ENCODE results near the gene ARHGDIA. TPM values are rescaled to one million over a fixed set of nuclear protein-coding genes. Genes with fewer than 3 reads are reported as not detected.
"Not testable (repeated sequence)": the region's sequence is repeated elsewhere in the genome, so short reads cannot be mapped to it uniquely, and the experiment has no call there.

The ARHGDIA gene
- total RNA-seq, 4 donors from 2014 or later: 190 to 484 (median 237) TPM

DNA sequence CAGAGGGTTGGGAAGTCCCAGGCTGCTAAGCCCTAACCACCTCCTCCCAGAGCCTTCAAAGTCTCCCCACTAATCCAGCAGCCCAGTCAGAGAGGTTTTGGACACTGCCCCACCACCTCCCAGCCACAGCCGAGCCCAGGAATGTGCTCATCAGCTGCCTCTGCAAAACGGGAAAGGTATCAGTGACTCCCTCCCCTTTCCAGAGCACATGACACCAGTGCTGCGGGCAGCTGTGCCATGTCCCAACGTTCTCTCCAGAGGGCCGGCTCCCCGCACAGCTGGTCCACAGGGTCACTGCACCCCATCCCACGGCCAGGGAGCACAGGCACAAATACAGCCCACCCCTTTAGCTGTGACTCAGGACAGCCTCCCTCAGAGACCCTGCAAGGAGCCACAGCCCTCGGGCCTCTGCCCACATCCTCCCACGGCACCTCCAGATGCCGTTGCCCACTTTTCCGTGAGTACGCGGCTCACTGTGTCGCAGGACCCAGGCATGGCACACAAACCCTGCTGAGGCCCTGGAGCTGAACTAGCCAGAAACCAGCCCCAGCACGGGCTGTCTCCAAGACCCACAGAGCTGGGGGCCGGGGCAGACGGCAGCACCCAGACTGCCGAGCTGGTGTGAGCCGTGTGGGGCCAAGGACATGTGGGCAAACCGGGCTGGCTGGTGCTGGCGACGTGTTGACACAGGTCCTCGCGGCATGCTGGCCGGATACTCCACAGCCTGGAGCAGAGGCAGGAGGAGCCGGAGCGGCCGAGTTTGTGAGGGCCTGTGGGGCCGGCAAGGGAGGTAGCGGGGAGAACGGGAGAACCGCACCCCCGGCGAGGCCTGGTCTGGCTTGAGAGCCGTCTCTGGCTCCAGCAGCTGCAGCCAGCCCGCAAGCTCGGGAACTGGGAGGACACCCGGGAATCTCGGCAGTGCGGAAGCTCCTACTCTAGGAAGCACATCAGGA lies 30.0 kb downstream of the ARHGDIA start:
- H3K4me1 ChIP-seq: peaks cover 0 to 10% (median 0%) of the 10 kb centered on the region in 4 donors
- no peak overlapping the region for H3K4me3 ChIP-seq
- no peak for DNase-seq (ENCODE audit: low spot score in 2 of 2)
- H3K27ac ChIP-seq: peak overlapping the region in 1 of 4 donors; percentile 36
- no peaks in the 10 kb centered on the region for H3K27me3 ChIP-seq
- peaks cover 5 to 53% (median 28%) of the 10 kb centered on the region in 3 donors for H3K36me3 ChIP-seq
- 72 to 73% methylated on average over 26 to 28 of the region's 40 CpGs for WGBS, 2 donors
- TF ChIP-seq POLR2A (IDR thresholded peaks at IDR 0.05) (no peak), EP300 (IDR thresholded peaks at IDR 0.05) (no peak)
- TF ChIP-seq, protein P1, sequence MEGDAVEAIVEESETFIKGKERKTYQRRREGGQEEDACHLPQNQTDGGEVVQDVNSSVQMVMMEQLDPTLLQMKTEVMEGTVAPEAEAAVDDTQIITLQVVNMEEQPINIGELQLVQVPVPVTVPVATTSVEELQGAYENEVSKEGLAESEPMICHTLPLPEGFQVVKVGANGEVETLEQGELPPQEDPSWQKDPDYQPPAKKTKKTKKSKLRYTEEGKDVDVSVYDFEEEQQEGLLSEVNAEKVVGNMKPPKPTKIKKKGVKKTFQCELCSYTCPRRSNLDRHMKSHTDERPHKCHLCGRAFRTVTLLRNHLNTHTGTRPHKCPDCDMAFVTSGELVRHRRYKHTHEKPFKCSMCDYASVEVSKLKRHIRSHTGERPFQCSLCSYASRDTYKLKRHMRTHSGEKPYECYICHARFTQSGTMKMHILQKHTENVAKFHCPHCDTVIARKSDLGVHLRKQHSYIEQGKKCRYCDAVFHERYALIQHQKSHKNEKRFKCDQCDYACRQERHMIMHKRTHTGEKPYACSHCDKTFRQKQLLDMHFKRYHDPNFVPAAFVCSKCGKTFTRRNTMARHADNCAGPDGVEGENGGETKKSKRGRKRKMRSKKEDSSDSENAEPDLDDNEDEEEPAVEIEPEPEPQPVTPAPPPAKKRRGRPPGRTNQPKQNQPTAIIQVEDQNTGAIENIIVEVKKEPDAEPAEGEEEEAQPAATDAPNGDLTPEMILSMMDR (IDR thresholded peaks at IDR 0.05): no peak
- no peaks in the 10 kb centered on the region for H3K9me3 ChIP-seq

DNA sequence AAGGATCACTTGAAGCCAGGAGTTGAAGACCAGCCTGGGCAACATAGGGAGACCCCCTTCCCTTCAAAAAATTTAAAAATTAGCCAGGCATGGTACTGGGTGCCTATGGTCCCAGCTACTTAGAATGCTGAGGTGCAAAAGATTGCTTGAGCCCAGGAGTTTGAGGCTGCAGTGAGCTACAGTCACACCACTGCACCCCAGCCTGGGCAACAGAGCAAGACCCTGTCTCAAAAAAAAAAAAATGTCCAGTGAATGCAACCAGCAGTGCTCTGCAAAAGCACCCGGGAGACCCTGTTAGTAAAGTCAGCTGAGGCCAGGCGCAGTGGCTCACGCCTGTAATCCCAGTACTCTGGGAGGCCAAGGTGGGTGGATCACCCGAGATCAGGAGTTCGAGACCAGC lies 31.1 kb downstream of the ARHGDIA start:
- H3K4me3 ChIP-seq, H3K9me3 ChIP-seq: not testable (repeated sequence)

DNA sequence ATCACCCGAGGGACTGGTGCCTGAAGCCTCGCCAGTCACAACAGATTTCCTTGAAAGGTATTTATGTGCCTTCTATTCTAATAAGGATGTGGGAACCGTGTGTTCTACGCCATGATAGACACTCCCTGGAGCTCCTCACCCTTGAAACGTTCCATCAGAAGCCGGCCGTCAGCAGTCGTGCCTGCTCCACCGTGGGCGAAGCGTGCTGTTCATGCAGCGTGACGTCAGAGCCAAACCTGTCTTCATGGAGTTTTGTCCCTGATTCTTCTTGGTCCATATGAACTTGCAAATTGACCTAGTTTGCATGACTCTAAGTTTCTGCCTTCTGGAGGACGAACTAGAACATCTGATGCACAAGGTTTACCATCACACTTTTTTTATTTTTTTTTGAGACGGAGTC lies 31.8 kb downstream of the ARHGDIA start:
- 78 to 81% methylated on average over 15 of the region's 15 CpGs for WGBS, 2 donors
- H3K27ac ChIP-seq: no peak overlapping the region

More for the DNA sequence above, 31.1 kb downstream of the ARHGDIA start:
- H3K36me3 ChIP-seq: peaks cover 2 to 43% (median 19%) of the 10 kb centered on the region in 3 donors
- 90 to 91% methylated on average over 5 of the region's 5 CpGs for WGBS, 2 donors
- H3K27me3 ChIP-seq; H3K4me1 ChIP-seq; H3K27ac ChIP-seq; DNase-seq (ENCODE audit: low spot score in 2 of 2): not testable (repeated sequence)

DNA sequence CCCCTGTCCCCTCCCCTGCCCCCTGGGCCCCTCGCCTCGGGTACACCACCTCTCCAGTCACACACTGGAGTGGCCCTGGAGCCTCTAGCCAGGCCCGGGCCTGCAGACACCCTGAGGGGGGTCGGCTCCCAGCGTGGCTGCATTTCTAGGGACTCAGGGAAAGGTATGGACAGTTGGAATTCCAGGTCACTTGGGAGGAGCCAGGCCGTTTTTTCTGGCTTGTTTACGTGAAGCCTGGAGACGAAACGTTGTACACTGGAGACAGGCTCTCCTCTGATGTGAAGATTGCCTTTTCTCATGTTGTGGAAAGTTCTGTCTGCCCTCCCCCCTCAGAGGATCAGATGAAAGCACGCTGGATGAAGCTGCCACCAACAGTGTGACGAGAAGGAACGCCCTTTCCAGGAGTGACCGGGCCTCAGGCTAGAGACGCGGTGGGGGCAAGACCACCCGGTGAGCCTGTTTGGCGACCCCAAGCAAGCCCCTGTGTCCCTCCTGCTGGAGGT lies 32.3 kb downstream of the ARHGDIA start:
- no peak for DNase-seq (ENCODE audit: low spot score in 2 of 2)
- H3K36me3 ChIP-seq: peaks cover 0 to 30% (median 10%) of the 10 kb centered on the region in 3 donors
- H3K27ac ChIP-seq: no peak overlapping the region
- TF ChIP-seq, protein P1 (IDR thresholded peaks at IDR 0.05): no peak
- TF ChIP-seq EP300 (IDR thresholded peaks at IDR 0.05) (no peak), POLR2A (IDR thresholded peaks at IDR 0.05) (no peak)
- WGBS, 2 donors: 51 to 52% methylated on average over 15 to 16 of the region's 17 CpGs
- H3K4me1 ChIP-seq: peaks cover 0 to 19% (median 4%) of the 10 kb centered on the region in 4 donors
- H3K27me3 ChIP-seq: no peaks in the 10 kb centered on the region
- no peaks in the 10 kb centered on the region for H3K9me3 ChIP-seq
- no peak overlapping the region for H3K4me3 ChIP-seq

More for the DNA sequence above, 31.8 kb downstream of the ARHGDIA start:
- no peaks in the 10 kb centered on the region for H3K9me3 ChIP-seq
- H3K27me3 ChIP-seq: no peaks in the 10 kb centered on the region
- TF ChIP-seq, protein P1 (IDR thresholded peaks at IDR 0.05): no peak
- TF ChIP-seq POLR2A (IDR thresholded peaks at IDR 0.05) (no peak), EP300 (IDR thresholded peaks at IDR 0.05) (no peak)
- H3K4me3 ChIP-seq: no peak overlapping the region
- H3K4me1 ChIP-seq: peaks cover 0 to 14% (median 0%) of the 10 kb centered on the region in 4 donors
- peaks cover 0 to 35% (median 13%) of the 10 kb centered on the region in 3 donors for H3K36me3 ChIP-seq
- DNase-seq (ENCODE audit: low spot score in 2 of 2): no peak

DNA sequence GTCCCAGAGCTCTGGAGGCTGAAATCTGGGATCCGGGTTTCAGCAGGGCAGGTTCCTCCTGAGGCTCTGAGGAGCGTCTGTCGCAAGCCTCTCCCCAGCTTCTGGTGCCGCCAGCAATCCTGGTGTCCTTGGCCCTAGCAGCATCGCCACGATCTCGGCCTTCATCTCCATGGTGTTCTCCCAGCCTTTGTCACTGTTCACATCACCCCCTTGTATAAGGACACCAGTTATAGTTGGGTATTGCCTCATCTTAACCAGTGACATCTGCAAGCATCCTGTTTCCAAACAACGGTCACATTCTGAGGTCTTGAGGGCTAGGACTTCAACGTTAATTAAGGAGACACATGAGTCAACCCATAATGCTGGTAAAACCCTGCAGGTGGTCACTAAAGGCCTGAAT lies 33.5 kb downstream of the ARHGDIA start:
- Histone ChIP-seq H3K27me3 (no peaks in the 10 kb centered on the region), H3K4me1 (peaks cover 0 to 16% (median 8%) of the 10 kb centered on the region in 4 donors), H3K36me3 (peaks cover 0 to 19% (median 0%) of the 10 kb centered on the region in 3 donors), H3K9me3 (no peaks in the 10 kb centered on the region), H3K4me3 (no peak overlapping the region), H3K27ac (no peak overlapping the region)
- TF ChIP-seq EP300 (IDR thresholded peaks at IDR 0.05) (no peak), POLR2A (IDR thresholded peaks at IDR 0.05) (no peak)
- TF ChIP-seq, protein P1 (IDR thresholded peaks at IDR 0.05): no peak
- 66 to 72% methylated on average over 9 of the region's 9 CpGs for WGBS, 2 donors
- no peak for DNase-seq (ENCODE audit: low spot score in 2 of 2)
